GM19239 (cell line): ENCODE results near the gene ATP6V0A4.

Experiments
- DNase-seq: peaks from one replicate; pipeline ENCODE4 v3.0.0; 2011; ENCODE audit warnings: low spot score; ENCODE audit not compliant: insufficient read length
- FAIRE-seq: peaks from 2 replicates; lab custom pipeline; 2011; peaks lifted over from hg19 to GRCh38; lab: Jason Lieb, UNC

The ATP6V0A4 gene

DNA sequence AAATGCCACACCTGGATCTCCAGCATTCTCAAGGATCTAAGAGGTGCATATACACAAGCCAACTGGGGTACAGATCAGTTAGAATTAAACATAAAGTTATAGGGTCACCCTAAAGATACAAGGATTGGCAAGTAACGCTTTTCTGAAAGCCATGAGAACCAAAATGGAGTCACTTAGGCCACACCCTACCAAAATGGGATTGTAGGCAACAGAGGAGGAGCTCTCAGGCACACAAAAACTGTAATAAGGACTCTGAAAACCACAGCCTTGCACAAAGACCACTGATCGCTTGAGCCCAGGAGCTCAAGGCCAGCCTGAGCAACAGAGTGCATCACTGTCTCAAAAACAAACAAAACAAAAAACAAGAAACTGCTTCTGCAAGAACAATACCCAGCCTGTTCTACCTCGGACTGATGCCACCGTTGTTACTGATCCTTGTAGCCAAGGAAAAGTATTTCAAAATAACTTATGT is 132.3 kb downstream of the ATP6V0A4 start:
- no peak for FAIRE-seq
- DNase-seq, result no peak

DNA sequence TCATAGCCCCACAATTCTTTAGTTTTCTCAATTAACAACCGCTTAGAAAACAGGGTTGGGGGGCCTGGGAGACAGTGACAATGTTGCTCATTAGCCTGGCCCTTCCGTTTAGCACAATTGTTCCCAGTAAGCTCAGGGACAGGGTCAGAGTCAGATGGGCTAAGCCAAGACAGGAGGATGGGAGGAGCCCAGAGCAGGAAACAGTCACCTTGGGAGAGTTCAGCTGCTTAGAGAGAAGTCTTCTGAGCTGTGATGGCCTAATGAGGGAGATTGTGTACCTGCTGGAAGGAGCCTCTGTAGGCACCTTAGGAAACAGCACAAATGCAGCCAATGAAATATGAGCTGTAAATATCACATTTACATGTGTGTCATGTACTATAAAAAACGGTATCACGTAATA is 132.7 kb downstream of the ATP6V0A4 start:
- no peak for DNase-seq
- FAIRE-seq, result no peak

DNA sequence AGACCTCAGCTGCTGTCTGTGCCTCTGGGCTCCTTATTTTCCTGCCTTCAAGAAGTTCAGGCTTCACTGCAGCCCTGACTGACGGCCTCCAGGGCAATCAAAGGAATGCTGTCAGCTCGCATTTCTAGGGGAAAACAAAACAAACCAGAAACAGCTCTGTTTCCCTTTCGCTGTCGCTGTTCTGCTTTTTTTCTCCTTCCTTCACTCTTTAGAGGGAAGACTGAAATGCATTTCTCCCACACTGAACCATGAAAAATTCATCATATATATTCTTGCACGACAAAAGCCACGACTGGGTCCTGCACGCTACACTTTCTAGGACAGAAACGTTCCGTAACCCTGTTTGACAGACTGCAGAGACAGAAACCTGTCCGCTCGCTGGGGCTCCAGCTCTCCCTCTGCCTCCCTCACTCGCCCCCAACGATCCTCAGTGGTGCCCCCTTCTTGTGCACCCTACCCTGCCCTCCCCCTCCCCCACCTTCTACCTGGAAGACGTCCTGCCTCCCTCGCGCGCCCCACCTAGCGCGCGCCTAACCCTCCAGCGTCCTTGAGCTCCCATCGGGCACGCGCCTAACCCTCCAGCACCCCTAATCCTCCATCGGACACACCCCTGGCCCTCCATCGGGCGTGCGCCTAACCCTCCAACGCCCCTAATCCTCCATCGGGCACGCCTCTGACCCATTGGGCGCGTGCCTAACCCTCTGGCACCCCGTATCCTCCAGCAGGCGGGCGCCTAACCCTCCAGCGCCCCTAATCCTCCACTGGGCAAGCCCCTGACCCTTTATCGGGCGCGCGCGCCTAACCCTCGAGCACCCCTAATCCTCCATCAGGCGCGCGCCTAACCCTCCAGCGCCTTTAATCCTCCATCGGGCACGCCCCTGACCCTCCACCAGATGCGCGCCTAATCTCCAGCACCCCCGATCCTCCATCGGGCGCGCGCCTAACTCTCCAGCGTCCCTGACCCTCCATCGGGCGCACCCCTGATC is 134.0 kb downstream of the ATP6V0A4 start:
- no peak for DNase-seq
- FAIRE-seq, result no peak

DNA sequence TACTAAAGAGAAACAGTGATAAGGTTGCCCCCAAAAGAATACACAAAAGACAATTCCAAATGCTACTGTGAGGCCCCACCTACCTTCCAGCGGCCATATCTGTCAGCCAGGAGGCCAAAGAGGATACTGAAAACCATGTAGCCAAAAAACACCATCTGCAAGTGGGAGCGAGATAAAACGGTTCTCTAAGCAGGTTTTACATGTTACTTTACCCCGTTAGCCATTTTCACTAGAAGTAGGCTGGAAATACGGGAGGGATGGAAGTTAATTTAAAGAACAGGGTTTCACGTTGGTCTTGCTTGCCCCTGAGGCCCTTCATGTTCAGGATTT is 135.0 kb downstream of the ATP6V0A4 start:
- FAIRE-seq (no peak), DNase-seq (no peak)

DNA sequence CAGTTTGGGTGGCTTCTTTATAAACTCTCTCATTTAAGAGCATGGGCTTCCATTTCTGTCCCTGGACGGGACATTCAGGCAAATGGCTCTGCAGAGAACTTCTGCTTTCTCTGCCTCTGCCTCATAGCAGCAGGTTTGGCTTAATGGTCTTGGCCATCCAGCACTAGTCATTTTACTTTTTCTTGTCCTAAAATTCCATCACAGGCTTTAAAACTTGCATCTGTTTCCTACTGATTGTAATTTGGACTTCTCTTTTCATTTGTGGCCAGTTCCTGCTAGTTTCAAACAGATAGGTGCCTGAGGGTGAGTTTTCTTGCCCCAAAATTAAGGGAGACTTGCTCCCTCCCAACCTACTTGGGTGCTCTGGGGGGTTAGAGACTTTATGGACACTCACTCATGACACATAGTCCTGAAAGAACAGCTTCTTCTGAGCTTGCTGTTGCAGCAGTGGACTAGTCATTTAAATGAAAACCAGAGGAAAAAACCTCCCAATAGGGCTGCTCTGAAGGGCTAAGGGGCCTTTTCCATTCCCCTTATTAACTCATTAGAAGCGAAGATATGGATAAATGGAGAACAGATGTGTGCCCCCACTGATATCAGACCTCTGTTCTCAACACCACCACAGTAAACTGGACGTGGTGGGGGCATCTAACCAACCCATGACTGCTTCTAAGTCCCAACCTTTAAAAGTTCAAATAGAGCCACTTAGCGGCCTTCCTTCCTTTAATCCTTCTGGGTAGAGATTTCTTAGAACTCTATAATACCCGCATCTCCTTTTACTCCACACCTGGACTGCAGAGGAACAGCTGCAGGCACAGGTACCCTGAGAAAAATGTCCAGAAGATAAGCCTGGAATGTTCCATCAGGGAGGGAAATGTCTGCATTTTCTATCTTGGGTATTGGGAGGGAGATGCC is 135.7 kb downstream of the ATP6V0A4 start:
- FAIRE-seq (no peak), DNase-seq (no peak)

DNA sequence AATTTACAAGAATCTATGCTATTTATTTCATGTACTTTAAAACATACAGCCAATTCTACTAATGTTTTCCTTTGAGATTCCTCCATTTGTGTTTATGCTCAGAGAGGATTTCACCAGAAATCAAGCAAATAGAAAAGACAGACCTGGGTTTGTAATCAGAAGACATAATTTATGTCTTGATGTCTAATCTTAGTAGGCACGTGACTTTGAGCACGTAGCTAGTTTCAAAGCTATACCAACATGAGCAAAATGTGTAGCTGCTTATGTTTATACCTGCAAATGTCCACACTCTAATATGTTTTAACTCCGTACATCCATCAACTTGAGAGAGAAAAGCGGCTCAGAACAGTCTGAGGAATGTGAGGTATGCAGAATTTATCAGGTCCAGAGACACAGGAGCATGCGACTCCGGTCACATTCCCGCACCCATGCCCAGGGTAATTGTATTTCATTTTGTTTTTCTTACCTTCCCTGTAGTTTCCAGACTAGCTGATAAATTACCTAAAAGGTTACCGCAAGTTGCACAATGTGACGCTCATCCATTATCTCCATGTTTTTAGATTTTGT is 136.8 kb downstream of the ATP6V0A4 start:
- FAIRE-seq, result no peak
- no peak for DNase-seq

DNA sequence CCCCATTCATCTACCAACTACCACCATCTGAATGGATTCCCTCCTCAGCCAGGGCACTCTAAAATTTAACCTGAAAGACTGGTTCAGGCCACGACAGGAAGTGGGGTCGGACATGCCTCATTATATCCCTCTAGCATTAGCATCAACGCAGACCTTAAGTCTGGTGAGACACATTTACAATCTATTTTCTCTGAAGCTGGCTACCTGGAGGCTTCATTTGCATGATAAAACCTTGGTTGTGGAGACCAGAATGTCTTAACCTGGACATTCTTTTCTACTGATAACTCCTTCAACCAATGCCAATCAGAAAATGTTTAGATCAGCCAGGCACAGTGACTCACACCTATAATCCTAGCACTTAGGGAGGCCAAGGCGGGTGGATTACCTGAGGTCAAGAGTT is 139.1 kb downstream of the ATP6V0A4 start:
- no peak for FAIRE-seq
- DNase-seq, result no peak

DNA sequence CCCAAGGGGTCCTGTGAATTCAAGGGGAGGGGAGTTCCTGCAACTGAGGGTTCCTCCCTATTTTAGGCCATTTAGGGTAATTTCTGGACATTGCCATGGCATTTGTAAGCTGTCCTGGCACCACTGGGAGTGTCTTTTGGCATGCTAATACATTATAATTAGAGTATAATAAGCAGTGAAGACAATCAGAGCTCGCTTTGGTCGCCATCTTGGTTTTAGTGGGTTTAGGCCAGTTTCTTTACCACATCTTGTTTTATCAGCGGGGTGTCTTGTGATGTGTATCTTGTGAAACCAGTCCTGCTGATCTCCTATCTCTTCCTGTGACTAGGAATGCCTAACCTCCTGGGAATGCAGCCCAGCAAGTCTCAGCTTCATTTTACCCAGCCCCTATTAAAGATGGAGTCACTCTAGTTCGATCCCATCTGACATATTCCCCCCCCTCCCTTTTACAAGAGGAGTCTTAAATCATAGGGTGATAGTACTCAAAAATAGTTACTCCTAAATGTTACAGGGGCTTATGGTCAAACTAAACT is 140.1 kb downstream of the ATP6V0A4 start:
- no peak for DNase-seq
- no peak for FAIRE-seq

DNA sequence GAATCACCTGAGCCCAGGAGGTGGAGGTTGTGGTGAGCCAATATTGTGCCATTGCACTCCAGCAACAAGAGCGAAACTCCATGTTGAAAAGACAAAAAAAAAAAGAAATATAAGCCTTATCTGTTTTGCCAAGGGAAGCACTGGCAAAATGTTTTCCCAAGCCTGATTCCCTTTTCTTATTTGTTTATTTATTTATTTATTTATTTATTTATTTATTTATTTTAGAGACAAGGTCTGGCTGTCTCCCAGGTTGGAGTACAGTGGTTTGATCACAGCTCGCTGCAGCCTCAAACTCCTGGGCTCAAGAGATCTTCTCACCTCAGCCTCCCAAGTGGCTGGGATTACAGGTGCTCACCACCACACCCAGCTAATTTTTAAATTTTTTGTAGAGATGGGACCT is 141.0 kb downstream of the ATP6V0A4 start:
- FAIRE-seq, result no peak
- no peak for DNase-seq
